Ishikawa (cell line): Measurements from ENCODE around the gene PLA2G4F.

Source experiments
- CREB1 ChIP-seq: IDR thresholded peaks from 2 replicates; pipeline ENCODE4 v1.6.1; 2012; ENCODE audit warnings: low read depth
- EP300 ChIP-seq: IDR thresholded peaks from 2 replicates; pipeline ENCODE4 v1.6.1; 2012; ENCODE audit warnings: borderline replicate concordance
- RAD21 ChIP-seq: IDR thresholded peaks from 2 replicates; pipeline ENCODE4 v1.6.1; 2012; ENCODE audit warnings: low read depth
- TAF1 ChIP-seq: IDR thresholded peaks from 2 replicates; pipeline ENCODE4 v1.6.1; 2012; ENCODE audit warnings: low read depth, mild to moderate bottlenecking
- YY1 ChIP-seq: IDR thresholded peaks from 2 replicates; pipeline ENCODE4 v1.6.1; 2012; ENCODE audit warnings: low read depth

DNA sequence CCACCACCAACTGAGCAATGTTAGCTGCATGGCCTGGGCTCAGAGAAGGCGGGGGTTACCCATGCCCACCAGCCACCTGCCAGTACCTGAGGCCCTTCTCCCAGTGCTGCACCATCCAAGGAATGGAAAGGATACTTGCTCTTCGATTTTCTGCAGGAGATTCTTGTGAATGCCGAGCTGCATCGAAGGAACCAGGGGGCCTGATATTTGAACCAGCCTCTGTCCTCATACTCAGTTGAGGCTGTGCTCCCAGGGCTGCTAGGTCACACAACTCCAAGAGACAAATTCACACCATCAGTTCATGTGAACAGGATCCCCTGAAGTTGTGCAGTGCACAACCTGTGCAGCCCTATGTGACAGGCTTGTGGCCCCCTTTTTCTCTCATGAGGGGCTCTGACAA, 18.0 kb downstream of the PLA2G4F start:
- TF ChIP-seq YY1 (no peak), CREB1 (no peak), TAF1 (no peak), RAD21 (no peak), EP300 (no peak)
